ENCODE data around the gene ACOT11. TPM values are rescaled to one million over a fixed set of nuclear protein-coding genes. Genes with fewer than 3 reads are reported as not detected.

ACOT11 gene
- total and polyA plus RNA-seq, 4 donors: 2.8 to 13.5 (median 7.9) TPM

GRCh38 chr1:54575605-54576290, 27.7 kb downstream of the ACOT11 start:
- H3K9me3 ChIP-seq (ENCODE audit: control insufficient read depth in 4 of 4, insufficient read depth in 3 of 4, low read length in 3 of 4): no peaks in the 10 kb centered on the region
- peak overlapping the region in 1 of 2 donors; percentile 73 for H3K27ac ChIP-seq (ENCODE audit: low read depth in 1 of 2, low read length in 1 of 2)
- no peak overlapping the region for H3K9ac ChIP-seq (ENCODE audit: insufficient read depth in 1 of 2, low read length in 2 of 2)
- no peak for ATAC-seq (ENCODE audit: insufficient read depth, low FRiP score)
- no peaks in the 10 kb centered on the region for H3K27me3 ChIP-seq (ENCODE audit: control insufficient read depth in 3 of 3, insufficient read depth in 3 of 3, low read length in 2 of 3)
- DNase-seq: no peak
- WGBS, 2 donors: 94% methylated on average over 8 of the region's 8 CpGs
- no peaks in the 10 kb centered on the region for H3K36me3 ChIP-seq (ENCODE audit: control insufficient read depth in 4 of 4, insufficient read depth in 4 of 4, low read length in 4 of 4)
- no peak overlapping the region for H3K4me3 ChIP-seq
- peaks cover 0 to 27% (median 4%) of the 10 kb centered on the region in 5 donors for H3K4me1 ChIP-seq (ENCODE audit: control insufficient read depth in 5 of 5, insufficient read depth in 5 of 5, low read length in 5 of 5)
- no peak for TF ChIP-seq CTCF (IDR thresholded peaks at IDR 0.05; ENCODE audit: control extremely low read depth, extremely low read depth)

GRCh38 chr1:54577612-54578011, 29.6 kb downstream of the ACOT11 start:
- Histone ChIP-seq H3K4me1 (ENCODE audit: control insufficient read depth in 5 of 5, insufficient read depth in 5 of 5, low read length in 5 of 5) (peaks cover 0 to 30% (median 5%) of the 10 kb centered on the region in 5 donors), H3K27me3 (ENCODE audit: control insufficient read depth in 3 of 3, insufficient read depth in 3 of 3, low read length in 2 of 3) (no peaks in the 10 kb centered on the region), H3K36me3 (ENCODE audit: control insufficient read depth in 4 of 4, insufficient read depth in 4 of 4, low read length in 4 of 4) (no peaks in the 10 kb centered on the region), H3K9me3 (ENCODE audit: control insufficient read depth in 4 of 4, insufficient read depth in 3 of 4, low read length in 3 of 4) (no peaks in the 10 kb centered on the region), H3K4me3 (no peak overlapping the region), H3K27ac (ENCODE audit: low read depth in 1 of 2, low read length in 1 of 2) (peak overlapping the region; percentile 34 to 92), H3K9ac (ENCODE audit: insufficient read depth in 1 of 2, low read length in 2 of 2) (no peak overlapping the region)
- WGBS, 2 donors: 44 to 48% methylated on average over 6 of the region's 6 CpGs
- peak; percentile 83 to 88 (median 83) for DNase-seq
- TF ChIP-seq CTCF (IDR thresholded peaks at IDR 0.05; ENCODE audit: control extremely low read depth, extremely low read depth): no peak
- ATAC-seq (ENCODE audit: insufficient read depth, low FRiP score): no peak

GRCh38 chr1:54579337-54579781, 31.3 kb downstream of the ACOT11 start:
- Histone ChIP-seq H3K4me3 (no peak overlapping the region), H3K4me1 (ENCODE audit: control insufficient read depth in 5 of 5, insufficient read depth in 5 of 5, low read length in 5 of 5) (peaks cover 0 to 41% (median 5%) of the 10 kb centered on the region in 5 donors), H3K27me3 (ENCODE audit: control insufficient read depth in 3 of 3, insufficient read depth in 3 of 3, low read length in 2 of 3) (no peaks in the 10 kb centered on the region), H3K27ac (ENCODE audit: low read depth in 1 of 2, low read length in 1 of 2) (peak overlapping the region in 1 of 2 donors; percentile 88), H3K9me3 (ENCODE audit: control insufficient read depth in 4 of 4, insufficient read depth in 3 of 4, low read length in 3 of 4) (no peaks in the 10 kb centered on the region), H3K9ac (ENCODE audit: insufficient read depth in 1 of 2, low read length in 2 of 2) (no peak overlapping the region), H3K36me3 (ENCODE audit: control insufficient read depth in 4 of 4, insufficient read depth in 4 of 4, low read length in 4 of 4) (no peaks in the 10 kb centered on the region)
- no peak for TF ChIP-seq CTCF (IDR thresholded peaks at IDR 0.05; ENCODE audit: control extremely low read depth, extremely low read depth)
- DNase-seq: peak; percentile 56 to 83 (median 80)
- WGBS, 2 donors: 79 to 85% methylated on average over 4 of the region's 4 CpGs
- ATAC-seq (ENCODE audit: insufficient read depth, low FRiP score): no peak
